Measurements from ENCODE around the gene TCTN1. TPM values are rescaled to one million over a fixed set of nuclear protein-coding genes. Genes with fewer than 3 reads are reported as not detected.

The TCTN1 gene
- total and polyA plus RNA-seq, 2 of the 4 experiments (the other 2 are of a cell fraction) = 11.7 to 18.8 TPM

GRCh38 chr12:110694330-110694901 lies 80.5 kb downstream of the TCTN1 start:
- Histone ChIP-seq H3K9ac (ENCODE audit: low read depth, low read length) (no peak overlapping the region), H3K4me1 (ENCODE audit: control insufficient read depth, insufficient read depth, low read length) (peaks cover 3% of the 10 kb centered on the region; the same call in 1 of the 2 replicates), H3K79me1 (ENCODE audit: low read depth in 1 of 2, low read length in 2 of 2) (no peaks in the 10 kb centered on the region), H4K8ac (ENCODE audit: low read depth in 2 of 2, low read length in 2 of 2) (no peak overlapping the region), H3K36me3 (ENCODE audit: control insufficient read depth, insufficient read depth, low read length) (no peaks in the 10 kb centered on the region), H2BK15ac (ENCODE audit: low read depth, low read length) (no peak overlapping the region), H3K9me3 (ENCODE audit: control insufficient read depth, insufficient read depth, low read length) (no peaks in the 10 kb centered on the region), H3K27ac (ENCODE audit: insufficient read depth, low read length) (no peak overlapping the region), H3K9me1 (ENCODE audit: insufficient read depth, low read length) (no peaks in the 10 kb centered on the region), H3K56ac (ENCODE audit: extremely low read depth, insufficient read depth, low read length) (no peak overlapping the region), H2AK9ac (replicated peaks; ENCODE audit: low read depth, low read length, poor library complexity) (no peak overlapping the region), H4K5ac (ENCODE audit: low read depth, low read length) (no peak overlapping the region), H3K27me3 (ENCODE audit: control insufficient read depth, insufficient read depth, low read length) (peaks cover 2% of the 10 kb centered on the region; the same call in 1 of the 2 replicates), H3K4ac (ENCODE audit: low read depth, low read length) (no peak overlapping the region), H4K91ac (ENCODE audit: insufficient read depth, low read depth, low read length) (no peak overlapping the region), H2AK5ac (ENCODE audit: low read depth, low read length) (no peak overlapping the region), H3K18ac (ENCODE audit: low read depth, low read length) (no peak overlapping the region), H2BK5ac (ENCODE audit: low read depth, low read length, poor library complexity, severe bottlenecking) (no peak overlapping the region), H4K20me1 (ENCODE audit: insufficient read depth, low read length) (no peaks in the 10 kb centered on the region), H3K4me2 (ENCODE audit: low read depth, low read length) (no peak overlapping the region), H2AFZ (replicated peaks; ENCODE audit: low read length, poor library complexity) (no peak overlapping the region), H3K4me3 (ENCODE audit: insufficient read depth, low read depth, low read length) (no peak overlapping the region), H3K14ac (replicated peaks; ENCODE audit: low read depth, low read length) (no peak overlapping the region), H2BK120ac (ENCODE audit: low read depth, low read length) (no peak overlapping the region), H2BK20ac (ENCODE audit: low read depth, low read length) (no peak overlapping the region), H3K23ac (ENCODE audit: low read depth, low read length) (no peak overlapping the region)
- BruUV-seq (replicated peaks) = no TSS peak
- ATAC-seq (ENCODE audit: low read depth) (no peak), DNase-seq (no peak)
- ChIA-PET CTCF (no interaction called here), POLR2A (ENCODE audit: unreplicated experiment) (no interaction called here)
- in situ Hi-C loops (cut with MboI; ENCODE audit: low sequenced_read_pairs) (no loop called here), intact Hi-C loops (cut with micrococcal nuclease) (no loop called here), dilution Hi-C loops (cut with HindIII; ENCODE audit: low sequenced_read_pairs, unreplicated experiment) (no loop called here)
- WGBS, 2 experiments (ENCODE audit: extremely low coverage in 2 of 2, insufficient read length in 1 of 2) = 84% methylated on average over 7 of the region's 12 CpGs; no CpG with 5 or more reads in 1 of the 2 experiments
- TF ChIP-seq MAFK (IDR thresholded peaks at IDR 0.05; ENCODE audit: low read depth, low read length) (no peak), CHD1 (IDR thresholded peaks at IDR 0.05; ENCODE audit: low read depth, low read length) (no peak), NFE2L2 (IDR thresholded peaks at IDR 0.05; ENCODE audit: low read depth, low read length) (no peak), BHLHE40 (IDR thresholded peaks at IDR 0.05; ENCODE audit: low read depth, low read length) (no peak), MAZ (IDR thresholded peaks at IDR 0.05; ENCODE audit: borderline replicate concordance, low read depth, low read length) (no peak)

All from IMR-90 (cell line).